HG02885 (cell line): ENCODE results near the gene CIAO2B.
A peak's percentile ranks its signal among the peaks of the same experiment; 100 is the strongest.
"Not testable (repeated sequence)": the region's sequence is repeated elsewhere in the genome, so short reads cannot be mapped to it uniquely, and the experiment has no call there.

Experiments
- ATAC-seq: cut with Tn5 transposase; IDR thresholded peaks from one replicate; pipeline ENCODE4 v1.9.1; 2021; ENCODE audit warnings: mild to moderate bottlenecking; ENCODE audit not compliant: unreplicated experiment, poor library complexity

Gene CIAO2B

GRCh38 chr16:66906916-66907836 lies 27.0 kb downstream of the CIAO2B start:
- no peak for ATAC-seq

GRCh38 chr16:66905633-66906539 lies 28.3 kb downstream of the CIAO2B start:
- ATAC-seq: no peak

GRCh38 chr16:66904846-66905632 lies 29.2 kb downstream of the CIAO2B start:
- no peak for ATAC-seq

GRCh38 chr16:66904428-66904845 lies 29.8 kb downstream of the CIAO2B start:
- ATAC-seq: no peak

- ATAC-seq: no peak
Observed at GRCh38 chr16:66903544-66904427, 30.4 kb downstream of the CIAO2B start.

GRCh38 chr16:66902648-66903543 lies 31.3 kb downstream of the CIAO2B start:
- ATAC-seq: no peak

GRCh38 chr16:66901626-66902025 lies 32.6 kb downstream of the CIAO2B start:
- ATAC-seq: no peak

- no peak for ATAC-seq
Observed at GRCh38 chr16:66900721-66901441, 33.3 kb downstream of the CIAO2B start.

GRCh38 chr16:66899945-66900710 lies 34.1 kb downstream of the CIAO2B start:
- no peak for ATAC-seq

- no peak for ATAC-seq
Observed at GRCh38 chr16:66899310-66899944, 34.8 kb downstream of the CIAO2B start.

GRCh38 chr16:66898933-66899309 lies 35.3 kb downstream of the CIAO2B start:
- no peak for ATAC-seq

GRCh38 chr16:66898207-66898606 lies 36.0 kb downstream of the CIAO2B start:
- ATAC-seq: no peak

GRCh38 chr16:66896682-66897081 lies 37.5 kb downstream of the CIAO2B start:
- ATAC-seq: not testable (repeated sequence)

GRCh38 chr16:66895999-66896398 lies 38.2 kb downstream of the CIAO2B start:
- no peak for ATAC-seq

GRCh38 chr16:66895689-66895979 lies 38.6 kb downstream of the CIAO2B start:
- ATAC-seq: no peak

GRCh38 chr16:66894948-66895688 lies 39.1 kb downstream of the CIAO2B start:
- ATAC-seq: peak; percentile 62
